B cell (primary cell): ENCODE measurements around the gene ATP8A2. TPM values are rescaled to one million over a fixed set of nuclear protein-coding genes. Genes with fewer than 3 reads are reported as not detected.

ENCODE experiments used
- ATAC-seq: fragments of 200-7000 bp; cut with Tn5 transposase; one replicate; pipeline ENCODE4 v1.10.0; 2021; ENCODE audit warnings: low read depth, mild to moderate bottlenecking, moderate number of reproducible peaks, moderate library complexity
- CTCF ChIA-PET: fragments of 350-600 bp; sonication (Branson Sonifier 250); formaldehyde crosslinking; loops from one replicate; lab custom pipeline; 2021; ENCODE audit warnings: antibody characterized with exemption, inconsistent platforms; lab: Charles Lee
- POLR2A ChIA-PET: fragments of 350-600 bp; sonication (Branson Sonifier 250); formaldehyde crosslinking; loops from one replicate; lab custom pipeline; 2021; ENCODE audit warnings: antibody characterized with exemption; lab: Charles Lee
- DNase-seq: peaks from one replicate; pipeline ENCODE4 v3.0.0; 2013
- H2AFZ ChIP-seq: 2 replicates; pipeline ENCODE4 v1.6.1; 2012; ENCODE audit warnings: mild to moderate bottlenecking, low read depth, low read length; ENCODE audit not compliant: insufficient read depth, poor library complexity, severe bottlenecking
- H3K27ac ChIP-seq, 2 donors: 1 replicate in 1 of 2; 2 replicates in 1 of 2; pipeline ENCODE4 v1.5.1; 2012 to 2013; ENCODE audit warnings: low read length in 2 of 2, mild to moderate bottlenecking in 2 of 2, moderate library complexity in 1 of 2
- H3K27me3 ChIP-seq, 4 experiments: fragments of 200-600 bp in 1 of 4; sonication (generic) in 1 of 4; replicated peaks in 1 of 4; 1 replicate in 2 of 4; 2 replicates in 2 of 4; pipeline versions ENCODE4 v1.6.1 to v1.7.0; 2013 to 2016; ENCODE audit warnings: low read length in 3 of 4, mild to moderate bottlenecking in 2 of 4, mixed read lengths in 1 of 4, moderate library complexity in 1 of 4; ENCODE audit not compliant: insufficient read depth in 4 of 4, control insufficient read depth in 3 of 4; ENCODE audit errors: control extremely low read depth in 1 of 4
- H3K36me3 ChIP-seq, 2 experiments: replicated peaks in 1 of 2; 1 replicate in 1 of 2; 2 replicates in 1 of 2; pipeline versions ENCODE4 v1.6.1 to v1.7.1; 2013; ENCODE audit warnings: low read length in 1 of 2; ENCODE audit not compliant: insufficient read depth in 2 of 2, control insufficient read depth in 1 of 2; ENCODE audit errors: control extremely low read depth in 1 of 2, extremely low read depth in 1 of 2
- H3K4me1 ChIP-seq, 2 donors: fragments of 200-600 bp in 1 of 2; sonication (generic) in 1 of 2; 1 replicate in 1 of 2; 2 replicates in 1 of 2; pipeline versions ENCODE4 v1.5.1 to v1.6.1; 2013 to 2017; ENCODE audit warnings: low read length in 2 of 2; ENCODE audit not compliant: control insufficient read depth in 2 of 2, insufficient read depth in 2 of 2
- H3K4me2 ChIP-seq: replicated peaks from 2 replicates; pipeline ENCODE3; 2012; ENCODE audit warnings: mild to moderate bottlenecking, low read depth, low read length; ENCODE audit not compliant: poor library complexity, severe bottlenecking
- H3K4me3 ChIP-seq, 5 experiments: fragments of 200-600 bp in 1 of 5; sonication (generic) in 1 of 5; 1 replicate in 3 of 5; 2 replicates in 2 of 5; pipeline versions ENCODE4 v1.5.1 to v1.7.0; 2011 to 2016; ENCODE audit warnings: low read length in 4 of 5, mild to moderate bottlenecking in 4 of 5, low read depth in 2 of 5, control low read depth in 1 of 5, moderate library complexity in 1 of 5; ENCODE audit not compliant: insufficient read depth in 1 of 5; ENCODE audit errors: control extremely low read depth in 1 of 5, extremely low read depth in 1 of 5
- H3K79me2 ChIP-seq: fragments of 200-600 bp; sonication (generic); one replicate; pipeline ENCODE4 v1.6.0; 2016; ENCODE audit warnings: low read length; ENCODE audit not compliant: control insufficient read depth, insufficient read depth
- H3K9ac ChIP-seq: fragments of 200-600 bp; sonication (generic); 2 replicates; pipeline ENCODE4 v1.6.1; 2017; ENCODE audit warnings: mild to moderate bottlenecking, low read length, moderate library complexity
- H3K9me3 ChIP-seq, 3 donors: one replicate each; pipeline versions ENCODE4 v1.6.1 to v1.7.1; 2013; ENCODE audit warnings: low read length in 2 of 3; ENCODE audit not compliant: control insufficient read depth in 2 of 3, insufficient read depth in 1 of 3; ENCODE audit errors: control extremely low read depth in 1 of 3
- H4K20me1 ChIP-seq: 2 replicates; pipeline ENCODE4 v1.6.0; 2012; ENCODE audit warnings: mild to moderate bottlenecking, low read length; ENCODE audit not compliant: insufficient read depth, control insufficient read depth, poor library complexity, severe bottlenecking
- H3K27ac Mint-ChIP-seq: one replicate; pipeline ENCODE4 v1.8.0; 2021; ENCODE audit warnings: mixed read lengths
- H3K27me3 Mint-ChIP-seq: one replicate; pipeline ENCODE4 v1.8.0; 2021; ENCODE audit warnings: mixed read lengths
- H3K4me1 Mint-ChIP-seq: one replicate; pipeline ENCODE4 v1.8.0; 2021; ENCODE audit warnings: mixed read lengths
- H3K4me3 Mint-ChIP-seq: one replicate; pipeline ENCODE4 v1.8.0; 2021; ENCODE audit warnings: mixed read lengths
- H3K9me3 Mint-ChIP-seq: one replicate; pipeline ENCODE4 v1.8.0; 2022; ENCODE audit warnings: mixed read lengths; ENCODE audit not compliant: insufficient read depth
- CTCF ChIP-seq: fragments of 200-600 bp; IDR thresholded peaks from one replicate; pipeline ENCODE4 v1.8.0; 2022; ENCODE audit warnings: antibody characterized with exemption, mild to moderate bottlenecking
- EZH2 ChIP-seq: IDR thresholded peaks from 2 replicates; pipeline ENCODE4 v1.6.1; 2012; ENCODE audit warnings: borderline replicate concordance, low read depth, mild to moderate bottlenecking, moderate library complexity, low read length; ENCODE audit not compliant: insufficient read depth, poor library complexity, severe bottlenecking
- WGBS: methylation state at CpG from one replicate; pipeline ENCODE4 v1.1.5; 2013; ENCODE audit warnings: missing lambda C conversion rate; ENCODE audit not compliant: insufficient coverage; 5-methylcytosine and 5-hydroxymethylcytosine counted together
- intact Hi-C: fragments of 100-400 bp; cut with micrococcal nuclease; formaldehyde crosslinking; loops from one replicate; pipeline ENCODE4 v1.10.0; 2022
- polyA plus RNA-seq: library from polyadenylated mRNA; depleted of rRNA; stranded (reverse); fragments of >200 nt; gene quantifications from 2 replicates; pipeline ENCODE4 v1.2.3, GENCODE V29; 2012
- total RNA-seq, 2 donors: library from RNA; stranded (reverse); fragments of 120-200 nt in 1 of 2; gene quantifications; 1 replicate in 1 of 2; 2 replicates in 1 of 2; pipeline versions ENCODE4 v1.2.3 to v1.2.4, GENCODE V29; 2013 to 2022

The ATP8A2 gene
- total and polyA plus RNA-seq, 2 donors (not counting 1 experiment from before 2014, with no cell fraction given), result not detected

- Histone ChIP-seq H3K9ac (no peak overlapping the region), H3K4me3 (no peak overlapping the region), H4K20me1 (no peaks in the 10 kb centered on the region), H3K9me3 (peaks cover 0 to 4% (median 0%) of the 10 kb centered on the region in 3 donors), H3K27me3 (peaks cover 0 to 3% (median 0%) of the 10 kb centered on the region in 4 experiments), H2AFZ (no peak overlapping the region), H3K4me2 (no peak overlapping the region), H3K4me1 (no peaks in the 10 kb centered on the region), H3K36me3 (no peaks in the 10 kb centered on the region), H3K27ac (no peak overlapping the region), H3K79me2 (no peaks in the 10 kb centered on the region)
- peaks cover 30% of the 10 kb centered on the region for H3K27me3 Mint-ChIP-seq
- no peaks in the 10 kb centered on the region for H3K9me3 Mint-ChIP-seq
- DNase-seq, result no peak
- ChIA-PET POLR2A (no interaction called here), CTCF (no interaction called here)
- ATAC-seq, result no peak
- intact Hi-C loops, result loop anchor here (10.0 kb wide), 1 partner anchor 236 kb away; no protein-coding TSS in a partner anchor
- WGBS, result 83% methylated on average over 3 of the region's 5 CpGs
- H3K4me1 Mint-ChIP-seq, result no peaks in the 10 kb centered on the region
- no peak overlapping the region for H3K27ac Mint-ChIP-seq
- TF ChIP-seq EZH2, result no peak
- no peak for TF ChIP-seq CTCF
- no peak overlapping the region for H3K4me3 Mint-ChIP-seq
Measured at GRCh38 chr13:26061256-26061655, 689.5 kb downstream of the ATP8A2 start.

GRCh38 chr13:26061947-26062346 is 690.2 kb downstream of the ATP8A2 start:
- Histone ChIP-seq H3K27me3 (peaks cover 0 to 3% (median 0%) of the 10 kb centered on the region in 4 experiments), H3K9me3 (peaks cover 0 to 4% (median 0%) of the 10 kb centered on the region in 3 donors), H4K20me1 (no peaks in the 10 kb centered on the region), H3K4me2 (no peak overlapping the region), H3K27ac (no peak overlapping the region), H2AFZ (no peak overlapping the region), H3K36me3 (no peaks in the 10 kb centered on the region), H3K4me3 (no peak overlapping the region), H3K79me2 (no peaks in the 10 kb centered on the region), H3K9ac (no peak overlapping the region), H3K4me1 (no peaks in the 10 kb centered on the region)
- Mint-ChIP-seq H3K9me3 (no peaks in the 10 kb centered on the region), H3K27ac (no peak overlapping the region), H3K4me1 (no peaks in the 10 kb centered on the region), H3K4me3 (no peak overlapping the region), H3K27me3 (peaks cover 26% of the 10 kb centered on the region)
- no CpG with 5 or more reads among the region's 6 CpGs for WGBS
- intact Hi-C loops, result loop anchor here (10.0 kb wide), 1 partner anchor 237 kb away; no protein-coding TSS in a partner anchor
- ChIA-PET POLR2A (no interaction called here), CTCF (no interaction called here)
- no peak for TF ChIP-seq CTCF
- TF ChIP-seq EZH2, result no peak
- ATAC-seq (no peak), DNase-seq (no peak)
